HEK293 (cell line): ENCODE data around the gene R3HDM1.
"Not testable (repeated sequence)": the region's sequence is repeated elsewhere in the genome, so short reads cannot be mapped to it uniquely, and the experiment has no call there.

ENCODE experiments used
- CTCF ChIA-PET: fragments of 350-600 bp; formaldehyde crosslinking; extraction: SDS; loops from one replicate; lab custom pipeline; 2021; ENCODE audit warnings: antibody characterized with exemption; lab: Yijun Ruan, JAX
- POLR2A ChIA-PET: fragments of 300-600 bp; formaldehyde crosslinking; extraction: SDS; loops from one replicate; lab custom pipeline; 2020; ENCODE audit warnings: antibody characterized with exemption, inconsistent platforms; lab: Yijun Ruan, JAX
- H3K27ac ChIP-seq: fragments of 200-500 bp; sonication (Bioruptor generic); 2 replicates; pipeline ENCODE4 v1.5.1; 2014; ENCODE audit warnings: low read depth, low read length, control low read depth, inconsistent platforms; ENCODE audit errors: extremely low read depth
- H3K36me3 ChIP-seq, 2 experiments: fragments of 200-500 bp in 1 of 2; sonication (Bioruptor generic) in 1 of 2; 1 replicate in 1 of 2; 2 replicates in 1 of 2; pipeline ENCODE4 v1.5.1; 2014 to 2017; ENCODE audit warnings: inconsistent platforms in 2 of 2, low read length in 2 of 2; ENCODE audit not compliant: control insufficient read depth in 2 of 2, insufficient read depth in 1 of 2
- H3K4me1 ChIP-seq: fragments of 200-500 bp; sonication (Bioruptor generic); 2 replicates; pipeline ENCODE4 v1.5.1; 2014; ENCODE audit warnings: mild to moderate bottlenecking, low read length, inconsistent platforms; ENCODE audit not compliant: control insufficient read depth, insufficient read depth
- H3K4me3 ChIP-seq: 2 replicates; pipeline ENCODE4 v1.5.1; 2011; ENCODE audit warnings: low read depth, mild to moderate bottlenecking, control low read depth, low read length, moderate library complexity
- H3K9me3 ChIP-seq: fragments of 200-500 bp; sonication (Bioruptor generic); 2 replicates; pipeline ENCODE4 v1.5.1; 2014; ENCODE audit warnings: low read depth, low read length, inconsistent platforms; ENCODE audit not compliant: control insufficient read depth, insufficient read depth
- BCL11A ChIP-seq: fragments of 450-650 bp; formaldehyde crosslinking; IDR thresholded peaks from 2 replicates; pipeline ENCODE4 v1.5.1; 2016; ENCODE audit warnings: low read depth, missing biosample characterization, missing genetic modification characterization
- KLF8 ChIP-seq: fragments of 450-650 bp; formaldehyde crosslinking; IDR thresholded peaks from 2 replicates; pipeline ENCODE4 v1.5.1; 2016; ENCODE audit warnings: missing biosample characterization, missing genetic modification characterization
- MYNN ChIP-seq: fragments of 450-650 bp; formaldehyde crosslinking; IDR thresholded peaks from 2 replicates; pipeline ENCODE4 v1.5.1; 2016; ENCODE audit warnings: missing biosample characterization, missing genetic modification characterization, borderline replicate concordance
- MZF1 ChIP-seq: fragments of 450-650 bp; formaldehyde crosslinking; IDR thresholded peaks from 2 replicates; pipeline ENCODE4 v1.5.1; 2017; ENCODE audit warnings: missing biosample characterization, missing genetic modification characterization, borderline replicate concordance
- REST ChIP-seq: fragments of 450-650 bp; formaldehyde crosslinking; IDR thresholded peaks from 2 replicates; pipeline ENCODE4 v1.5.1; 2016; ENCODE audit warnings: missing biosample characterization, missing genetic modification characterization
- SCRT1 ChIP-seq: fragments of 450-650 bp; formaldehyde crosslinking; IDR thresholded peaks from 2 replicates; pipeline ENCODE4 v1.5.1; 2016; ENCODE audit warnings: missing biosample characterization, missing genetic modification characterization, borderline replicate concordance
- SETDB1 ChIP-seq: IDR thresholded peaks from one replicate; pipeline ENCODE4 v1.6.1; 2017; ENCODE audit warnings: mild to moderate bottlenecking, low read length, moderate library complexity, mixed read lengths; ENCODE audit not compliant: insufficient read length
- SP2 ChIP-seq: fragments of 450-650 bp; formaldehyde crosslinking; IDR thresholded peaks from 2 replicates; pipeline ENCODE4 v1.5.1; 2016; ENCODE audit warnings: missing biosample characterization, missing genetic modification characterization
- ZIC2 ChIP-seq: fragments of 450-650 bp; formaldehyde crosslinking; IDR thresholded peaks from 2 replicates; pipeline ENCODE4 v1.5.1; 2016; ENCODE audit warnings: missing biosample characterization, missing genetic modification characterization
- ZNF133 ChIP-seq: fragments of 450-650 bp; formaldehyde crosslinking; IDR thresholded peaks from 2 replicates; pipeline ENCODE4 v1.5.1; 2016; ENCODE audit warnings: missing biosample characterization, missing genetic modification characterization
- ZNF169 ChIP-seq: fragments of 450-650 bp; formaldehyde crosslinking; IDR thresholded peaks from 2 replicates; pipeline ENCODE4 v1.5.1; 2016; ENCODE audit warnings: missing biosample characterization, missing genetic modification characterization
- ZNF311 ChIP-seq: fragments of 450-650 bp; formaldehyde crosslinking; IDR thresholded peaks from 2 replicates; pipeline ENCODE4 v1.5.1; 2017; ENCODE audit warnings: missing biosample characterization, missing genetic modification characterization, borderline replicate concordance
- ZNF529 ChIP-seq: fragments of 450-650 bp; formaldehyde crosslinking; IDR thresholded peaks from 2 replicates; pipeline ENCODE4 v1.5.1; 2017; ENCODE audit warnings: missing genetic modification characterization, missing biosample characterization; ENCODE audit not compliant: insufficient replicate concordance
- ZNF555 ChIP-seq: fragments of 450-650 bp; formaldehyde crosslinking; conservative IDR thresholded peaks from 2 replicates; pipeline ENCODE4 v1.5.1; 2017; ENCODE audit warnings: missing biosample characterization, mild to moderate bottlenecking, missing genetic modification characterization, inconsistent platforms
- ZNF558 ChIP-seq: fragments of 450-650 bp; formaldehyde crosslinking; IDR thresholded peaks from 2 replicates; pipeline ENCODE4 v1.5.1; 2016; ENCODE audit warnings: missing biosample characterization, missing genetic modification characterization
- ZNF654 ChIP-seq: fragments of 450-650 bp; formaldehyde crosslinking; IDR thresholded peaks from 2 replicates; pipeline ENCODE4 v1.5.1; 2016; ENCODE audit warnings: low read depth, missing biosample characterization, missing genetic modification characterization
- ZSCAN30 ChIP-seq: fragments of 450-650 bp; IDR thresholded peaks from 2 replicates; pipeline ENCODE4 v1.5.1; 2018; ENCODE audit warnings: missing biosample characterization, mild to moderate bottlenecking, missing genetic modification characterization, moderate library complexity
- TF ChIP-seq, protein P1 (sequence below): fragments of 450-650 bp; formaldehyde crosslinking; IDR thresholded peaks from 2 replicates; pipeline ENCODE4 v1.5.1; 2016; ENCODE audit warnings: missing biosample characterization, missing genetic modification characterization
- TF ChIP-seq, protein P2 (sequence below): fragments of 450-650 bp; IDR thresholded peaks from 2 replicates; pipeline ENCODE4 v1.5.1; 2018; ENCODE audit warnings: missing biosample characterization, missing genetic modification characterization

Gene R3HDM1

GRCh38 chr2:135494917-135495316, 36.4 kb upstream of the R3HDM1 start:
- CTCF ChIA-PET = no interaction called here
- no peak for TF ChIP-seq ZNF311
- TF ChIP-seq, all 188 proteins: peak for 0
- H3K4me1 ChIP-seq = no peaks in the 10 kb centered on the region
- no peak overlapping the region for H3K4me3 ChIP-seq
- POLR2A ChIA-PET = no interaction called here
- H3K36me3 ChIP-seq = peaks cover 0 to 2% of the 10 kb centered on the region in 2 experiments; a peak in 1 of 3 replicates
- no peaks in the 10 kb centered on the region for H3K9me3 ChIP-seq
- H3K27ac ChIP-seq = no peak overlapping the region

DNA sequence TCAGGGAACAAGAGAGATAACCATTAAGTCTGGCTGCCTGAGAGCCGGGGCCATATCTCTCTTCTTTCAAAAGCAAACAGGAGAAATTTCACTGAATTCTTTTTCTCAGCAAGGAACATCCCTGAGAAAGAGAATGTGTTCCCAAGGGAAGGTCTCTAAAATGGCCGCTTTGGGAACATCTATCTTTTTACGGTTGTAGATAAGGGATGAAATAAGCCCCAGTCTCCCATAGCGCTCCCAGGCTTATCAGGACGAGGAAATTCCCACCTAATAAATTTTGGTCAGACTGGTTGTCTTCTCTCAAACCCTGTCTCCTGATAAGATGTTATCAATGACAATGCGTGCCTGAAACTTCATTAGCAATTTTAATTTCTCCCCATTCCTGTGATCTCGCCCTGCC, 32.7 kb upstream of the R3HDM1 start:
- POLR2A ChIA-PET, H3K27ac ChIP-seq, H3K4me3 ChIP-seq, H3K9me3 ChIP-seq, H3K4me1 ChIP-seq, CTCF ChIA-PET, H3K36me3 ChIP-seq: not testable (repeated sequence)
- TF ChIP-seq SETDB1 = peak; percentile 50

- Histone ChIP-seq H3K4me3 (no peak overlapping the region), H3K9me3 (no peaks in the 10 kb centered on the region), H3K4me1 (no peaks in the 10 kb centered on the region), H3K36me3 (peaks cover 7 to 10% of the 10 kb centered on the region in 2 experiments; a peak in 2 of 3 replicates), H3K27ac (no peak overlapping the region)
- ChIA-PET CTCF (interaction anchor here (0.6 kb wide), 1 partner anchor 456 kb away, joined by 3 read pairs; no protein-coding TSS in a partner anchor), POLR2A (no interaction called here)
- no peak for TF ChIP-seq ZNF558 (tag by site-specific recombination)
- TF ChIP-seq, protein P1, sequence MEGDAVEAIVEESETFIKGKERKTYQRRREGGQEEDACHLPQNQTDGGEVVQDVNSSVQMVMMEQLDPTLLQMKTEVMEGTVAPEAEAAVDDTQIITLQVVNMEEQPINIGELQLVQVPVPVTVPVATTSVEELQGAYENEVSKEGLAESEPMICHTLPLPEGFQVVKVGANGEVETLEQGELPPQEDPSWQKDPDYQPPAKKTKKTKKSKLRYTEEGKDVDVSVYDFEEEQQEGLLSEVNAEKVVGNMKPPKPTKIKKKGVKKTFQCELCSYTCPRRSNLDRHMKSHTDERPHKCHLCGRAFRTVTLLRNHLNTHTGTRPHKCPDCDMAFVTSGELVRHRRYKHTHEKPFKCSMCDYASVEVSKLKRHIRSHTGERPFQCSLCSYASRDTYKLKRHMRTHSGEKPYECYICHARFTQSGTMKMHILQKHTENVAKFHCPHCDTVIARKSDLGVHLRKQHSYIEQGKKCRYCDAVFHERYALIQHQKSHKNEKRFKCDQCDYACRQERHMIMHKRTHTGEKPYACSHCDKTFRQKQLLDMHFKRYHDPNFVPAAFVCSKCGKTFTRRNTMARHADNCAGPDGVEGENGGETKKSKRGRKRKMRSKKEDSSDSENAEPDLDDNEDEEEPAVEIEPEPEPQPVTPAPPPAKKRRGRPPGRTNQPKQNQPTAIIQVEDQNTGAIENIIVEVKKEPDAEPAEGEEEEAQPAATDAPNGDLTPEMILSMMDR = no peak
These were observed 26.5 kb upstream of the R3HDM1 start for GRCh38 chr2:135504811-135505210.

DNA sequence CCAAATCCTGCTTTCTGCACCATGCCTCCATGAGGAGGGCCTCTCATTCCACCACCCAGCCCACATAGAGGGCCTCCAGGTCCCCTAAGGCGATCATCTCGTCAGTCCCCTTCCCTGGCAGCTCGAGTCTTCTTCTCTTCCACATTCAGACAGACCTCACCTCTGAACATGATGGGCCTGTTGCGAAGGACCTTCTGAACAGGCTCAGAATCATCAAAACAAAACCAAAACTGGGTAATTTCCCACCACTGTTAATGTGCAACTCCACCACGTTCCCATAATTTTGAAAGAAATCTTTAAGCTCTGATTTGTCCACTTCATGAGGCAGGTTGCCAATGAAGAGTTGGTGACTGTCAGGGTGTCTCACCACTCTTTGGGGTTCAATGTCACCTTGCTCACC, 20.7 kb upstream of the R3HDM1 start:
- POLR2A ChIA-PET = no interaction called here
- Histone ChIP-seq H3K27ac (no peak overlapping the region), H3K4me1 (no peaks in the 10 kb centered on the region), H3K36me3 (peaks cover 0 to 8% of the 10 kb centered on the region in 2 experiments; a peak in 1 of 3 replicates), H3K4me3 (no peak overlapping the region), H3K9me3 (no peaks in the 10 kb centered on the region)
- no peak for TF ChIP-seq MYNN
- TF ChIP-seq ZNF555 (tag by site-specific recombination) = no peak
- TF ChIP-seq ZNF133 (tag by site-specific recombination) = no peak
- CTCF ChIA-PET = no interaction called here

- POLR2A ChIA-PET = no interaction called here
- H3K4me3 ChIP-seq = no peak overlapping the region
- H3K9me3 ChIP-seq = no peaks in the 10 kb centered on the region
- no peak overlapping the region for H3K27ac ChIP-seq
- H3K4me1 ChIP-seq = no peaks in the 10 kb centered on the region
- H3K36me3 ChIP-seq = peaks cover 0 to 8% of the 10 kb centered on the region in 2 experiments; a peak in 1 of 3 replicates
- CTCF ChIA-PET = no interaction called here
- no peak for TF ChIP-seq ZNF169
- TF ChIP-seq REST = no peak
- TF ChIP-seq ZNF558 (tag by site-specific recombination) = no peak
- no peak for TF ChIP-seq BCL11A (tag by site-specific recombination)
- no peak for TF ChIP-seq SCRT1 (tag by site-specific recombination)
- no peak for TF ChIP-seq ZIC2 (tag by site-specific recombination)
- no peak for TF ChIP-seq SP2 (tag by site-specific recombination)
- no peak for TF ChIP-seq MZF1 (tag by site-specific recombination)
- TF ChIP-seq ZNF654 (tag by site-specific recombination) = no peak
- no peak for TF ChIP-seq ZSCAN30 (tag by site-specific recombination)
- no peak for TF ChIP-seq KLF8 (tag by site-specific recombination)
- TF ChIP-seq, protein P2, sequence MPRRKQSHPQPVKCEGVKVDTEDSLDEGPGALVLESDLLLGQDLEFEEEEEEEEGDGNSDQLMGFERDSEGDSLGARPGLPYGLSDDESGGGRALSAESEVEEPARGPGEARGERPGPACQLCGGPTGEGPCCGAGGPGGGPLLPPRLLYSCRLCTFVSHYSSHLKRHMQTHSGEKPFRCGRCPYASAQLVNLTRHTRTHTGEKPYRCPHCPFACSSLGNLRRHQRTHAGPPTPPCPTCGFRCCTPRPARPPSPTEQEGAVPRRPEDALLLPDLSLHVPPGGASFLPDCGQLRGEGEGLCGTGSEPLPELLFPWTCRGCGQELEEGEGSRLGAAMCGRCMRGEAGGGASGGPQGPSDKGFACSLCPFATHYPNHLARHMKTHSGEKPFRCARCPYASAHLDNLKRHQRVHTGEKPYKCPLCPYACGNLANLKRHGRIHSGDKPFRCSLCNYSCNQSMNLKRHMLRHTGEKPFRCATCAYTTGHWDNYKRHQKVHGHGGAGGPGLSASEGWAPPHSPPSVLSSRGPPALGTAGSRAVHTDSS = no peak
- TF ChIP-seq ZNF529 (tag by site-specific recombination) = no peak
These were observed 19.2 kb upstream of the R3HDM1 start for GRCh38 chr2:135512099-135512498.
